Stimulated activated CD4-positive, alpha-beta T cell treated with anti-CD3 and anti-CD28 coated beads, Interleukin-4, amount 100 ng/mL, for 24 hours (primary cell): ENCODE measurements around the gene FASTKD1.
A peak's percentile ranks its signal among the peaks of the same experiment; 100 is the strongest.
"Not testable (repeated sequence)": the region's sequence is repeated elsewhere in the genome, so short reads cannot be mapped to it uniquely, and the experiment has no call there.

Experiments used
- DNase-seq: peaks from one replicate; pipeline ENCODE4 v3.0.0-alpha.2; 2020

FASTKD1 gene, protein sequence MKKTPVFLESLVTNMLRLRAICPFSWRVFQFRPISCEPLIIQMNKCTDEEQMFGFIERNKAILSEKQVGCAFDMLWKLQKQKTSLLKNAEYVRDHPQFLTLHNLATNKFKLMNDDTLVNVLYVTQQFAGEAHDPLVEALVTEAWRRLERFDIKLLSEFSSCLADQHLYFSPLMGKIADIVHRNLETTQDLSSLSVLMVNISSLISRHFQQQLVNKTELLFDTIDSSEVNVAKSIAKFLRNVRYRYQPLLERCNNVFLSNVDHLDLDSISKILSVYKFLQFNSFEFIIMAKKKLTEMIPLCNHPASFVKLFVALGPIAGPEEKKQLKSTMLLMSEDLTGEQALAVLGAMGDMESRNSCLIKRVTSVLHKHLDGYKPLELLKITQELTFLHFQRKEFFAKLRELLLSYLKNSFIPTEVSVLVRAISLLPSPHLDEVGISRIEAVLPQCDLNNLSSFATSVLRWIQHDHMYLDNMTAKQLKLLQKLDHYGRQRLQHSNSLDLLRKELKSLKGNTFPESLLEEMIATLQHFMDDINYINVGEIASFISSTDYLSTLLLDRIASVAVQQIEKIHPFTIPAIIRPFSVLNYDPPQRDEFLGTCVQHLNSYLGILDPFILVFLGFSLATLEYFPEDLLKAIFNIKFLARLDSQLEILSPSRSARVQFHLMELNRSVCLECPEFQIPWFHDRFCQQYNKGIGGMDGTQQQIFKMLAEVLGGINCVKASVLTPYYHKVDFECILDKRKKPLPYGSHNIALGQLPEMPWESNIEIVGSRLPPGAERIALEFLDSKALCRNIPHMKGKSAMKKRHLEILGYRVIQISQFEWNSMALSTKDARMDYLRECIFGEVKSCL

DNA sequence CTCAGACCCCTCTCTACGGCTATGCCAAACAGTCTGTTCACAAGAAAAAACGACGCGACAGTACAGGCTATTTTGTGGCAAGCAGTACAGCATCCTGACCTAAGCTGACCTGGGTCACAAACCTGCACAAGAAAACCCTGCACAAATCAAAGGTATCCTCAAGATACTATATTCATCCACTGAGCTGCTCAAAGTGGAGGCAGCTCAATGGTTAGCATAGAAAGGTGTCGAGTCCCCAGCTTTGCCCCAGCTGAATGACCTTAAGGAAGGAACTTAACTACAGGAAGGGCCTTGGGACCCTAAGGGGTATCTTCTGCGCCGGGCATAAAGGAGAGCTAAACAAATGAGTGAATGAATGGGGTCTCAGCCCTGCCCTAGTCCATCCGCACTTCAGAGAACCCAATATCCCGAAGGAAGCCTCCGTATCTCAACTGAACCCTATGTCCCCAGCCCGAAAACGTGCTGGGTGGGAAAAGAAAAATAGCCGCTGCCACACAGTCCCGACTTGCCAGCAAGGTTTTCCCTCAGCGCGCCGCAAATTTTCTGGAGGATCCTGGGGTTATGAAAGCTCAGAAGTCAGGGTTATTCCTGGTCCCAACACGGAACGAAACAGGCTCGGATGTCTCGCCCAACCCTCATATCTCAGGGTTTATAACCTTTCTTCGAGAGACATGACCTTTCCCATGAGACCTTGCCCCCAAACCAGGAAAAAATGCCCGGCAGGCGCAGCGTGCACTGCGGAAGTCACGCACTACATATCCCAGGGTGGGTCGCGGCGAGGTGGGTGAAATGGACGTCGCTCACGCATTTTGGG is at the start of gene FASTKD1:
Gene FASTKD1, minus strand, starts transcription at position 706 of the 814 bp plus-strand sequence. CDS start 1,836 bp downstream, outside the sequence.
- DNase-seq = peak; percentile 90

GRCh38 chr2:169623235-169623634 is 49.6 kb upstream of the FASTKD1 start:
- no peak for DNase-seq

GRCh38 chr2:169620509-169620908 is 46.8 kb upstream of the FASTKD1 start:
- DNase-seq = no peak

- DNase-seq = no peak
Measured at GRCh38 chr2:169619946-169620345, 46.3 kb upstream of the FASTKD1 start.

DNA sequence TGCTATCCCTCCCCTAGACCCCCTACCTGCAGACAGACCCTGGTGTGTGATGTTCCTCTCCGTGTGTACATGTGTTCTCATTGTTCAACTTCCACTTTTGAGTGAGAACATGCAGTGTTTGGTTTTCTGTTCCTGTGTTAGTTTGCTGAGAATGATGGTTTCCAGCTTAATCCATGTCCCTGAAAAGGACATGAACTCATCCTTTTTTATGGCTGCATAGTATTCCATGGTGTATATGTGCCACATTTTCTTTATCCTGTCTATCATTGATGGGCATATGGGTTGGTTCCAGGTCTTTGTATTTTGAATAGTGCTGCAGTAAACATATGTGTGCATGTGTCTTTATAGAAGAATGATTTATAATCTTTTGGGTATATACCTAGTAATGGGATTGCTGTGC is 42.3 kb upstream of the FASTKD1 start:
- DNase-seq = not testable (repeated sequence)

GRCh38 chr2:169613876-169614275 is 40.2 kb upstream of the FASTKD1 start:
- no peak for DNase-seq

DNA sequence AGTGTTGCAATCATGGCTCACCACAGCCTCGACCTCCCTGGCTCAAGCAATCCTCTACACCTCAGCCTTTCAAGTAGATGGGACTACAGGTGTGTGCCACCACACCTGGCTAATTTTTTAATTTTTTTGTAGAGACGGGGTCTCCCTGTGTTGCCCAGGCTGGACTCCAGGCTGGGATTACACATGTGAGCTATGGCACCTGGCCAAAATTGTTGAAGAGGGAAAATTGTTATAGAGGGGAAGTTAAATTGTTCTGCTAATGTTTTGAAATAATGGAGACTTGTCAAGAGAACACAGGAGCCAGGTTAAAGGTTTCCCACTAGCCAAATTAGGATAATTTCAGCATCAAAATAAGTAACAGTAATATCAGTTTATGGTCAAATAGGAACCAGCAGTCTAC is 35.6 kb upstream of the FASTKD1 start:
- no peak for DNase-seq

DNA sequence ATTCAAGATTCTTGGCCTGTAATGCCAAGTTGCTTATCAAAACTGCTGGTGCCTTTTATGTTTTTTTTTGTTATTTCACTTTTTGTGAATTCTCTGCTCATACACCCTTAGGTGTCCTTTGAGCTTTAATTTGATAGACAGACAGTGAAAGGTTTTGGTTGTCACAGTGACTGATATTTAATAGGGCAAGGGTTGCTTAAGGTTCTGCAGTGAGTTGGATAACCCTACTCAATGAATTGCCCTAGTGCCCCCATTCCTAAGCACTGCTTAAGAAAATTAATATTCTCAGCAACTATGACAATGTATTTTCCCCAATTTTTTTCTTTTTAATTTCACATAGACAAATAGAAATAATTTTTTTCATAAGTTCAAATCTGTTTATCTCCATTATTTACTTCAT is 25.9 kb upstream of the FASTKD1 start:
- no peak for DNase-seq

- no peak for DNase-seq
Measured at GRCh38 chr2:169598982-169599381, 25.3 kb upstream of the FASTKD1 start.

DNA sequence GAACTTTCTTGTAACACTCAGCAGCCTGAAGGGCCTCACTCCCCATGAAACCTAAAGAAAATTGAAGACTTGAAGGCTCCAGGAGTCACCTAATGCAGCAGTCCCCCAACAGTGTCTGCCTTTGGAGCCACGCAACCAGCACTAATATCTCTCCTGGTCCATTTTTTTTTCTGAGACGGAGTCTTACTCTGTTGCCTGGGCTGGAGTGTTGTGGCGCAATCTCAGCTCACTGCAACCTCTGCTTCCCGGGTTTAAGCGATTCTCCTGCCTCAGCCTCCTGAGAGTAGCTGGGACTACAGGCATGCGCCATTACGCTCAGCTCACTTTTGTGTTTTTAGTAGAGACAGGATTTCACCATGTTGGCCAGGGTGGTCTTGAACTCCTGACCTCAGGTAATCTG is 22.9 kb upstream of the FASTKD1 start:
- not testable (repeated sequence) for DNase-seq

- DNase-seq = no peak
Measured at GRCh38 chr2:169590804-169591203, 17.1 kb upstream of the FASTKD1 start.

DNA sequence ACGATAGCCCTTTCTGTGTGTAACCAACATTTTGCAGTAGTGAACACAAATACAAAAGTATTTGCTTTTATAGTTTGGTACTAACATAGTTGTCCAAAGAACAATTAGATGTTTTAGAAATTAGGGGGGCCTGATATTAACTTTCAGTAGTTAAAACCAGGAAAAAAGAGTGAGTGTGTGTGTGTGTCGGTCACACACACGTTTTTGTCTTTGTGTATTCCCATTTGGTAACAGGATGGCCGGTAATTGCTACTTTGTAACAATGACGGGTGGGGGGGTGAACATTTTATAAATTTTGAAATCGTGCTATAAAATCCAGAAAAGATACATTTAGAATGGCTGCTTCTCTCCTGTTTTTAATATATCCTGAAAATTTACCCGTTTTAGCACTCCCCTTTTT is 12.0 kb upstream of the FASTKD1 start:
- DNase-seq = no peak

DNA sequence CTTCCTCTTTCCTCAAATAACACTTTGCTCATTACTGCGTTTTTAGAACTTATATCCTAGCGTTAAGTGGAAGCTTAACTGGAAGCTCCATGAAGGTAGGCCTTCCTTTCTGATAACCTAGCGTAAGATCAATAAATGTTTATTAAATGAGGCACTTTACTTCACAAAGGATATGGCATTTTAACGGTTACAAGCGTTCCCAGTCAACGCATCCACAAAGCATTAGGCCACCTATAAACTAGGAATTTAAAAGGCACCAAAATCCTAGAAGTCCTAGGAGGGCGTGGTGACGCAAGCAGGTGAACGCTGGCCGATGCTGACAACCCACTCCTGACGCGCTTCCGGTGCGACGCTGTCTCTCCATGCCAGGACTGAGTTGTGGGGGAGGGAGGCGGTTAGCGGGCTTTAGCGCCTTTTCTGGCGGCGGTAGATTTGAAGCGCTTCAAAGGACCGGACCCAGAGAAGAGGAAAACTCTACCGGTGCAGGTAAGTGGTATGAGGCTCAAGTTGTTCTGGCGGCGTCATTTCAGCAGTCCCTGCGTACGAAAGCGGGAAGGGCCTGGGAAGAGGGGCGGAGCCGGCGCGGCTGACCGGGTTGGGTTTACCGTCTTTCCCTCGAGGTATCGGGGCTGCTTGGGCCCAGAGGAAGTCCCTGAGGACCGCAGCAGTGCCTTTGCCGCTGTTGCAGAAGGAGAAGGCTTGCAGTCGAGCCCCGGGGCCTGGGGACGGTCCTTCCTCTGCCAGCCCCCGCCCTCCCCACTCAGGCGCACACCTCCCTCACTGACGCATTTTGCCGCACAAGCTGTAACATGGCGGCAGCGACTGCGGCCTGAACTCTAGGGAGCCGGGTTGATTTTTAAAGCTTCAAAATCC is 10.6 kb upstream of the FASTKD1 start, which contains the start of gene PPIG:
Gene PPIG, plus strand, starts transcription at position 347 of the 873 bp plus-strand sequence. CDS start 19,691 bp downstream, outside the sequence.
- DNase-seq = peak; percentile 88

DNA sequence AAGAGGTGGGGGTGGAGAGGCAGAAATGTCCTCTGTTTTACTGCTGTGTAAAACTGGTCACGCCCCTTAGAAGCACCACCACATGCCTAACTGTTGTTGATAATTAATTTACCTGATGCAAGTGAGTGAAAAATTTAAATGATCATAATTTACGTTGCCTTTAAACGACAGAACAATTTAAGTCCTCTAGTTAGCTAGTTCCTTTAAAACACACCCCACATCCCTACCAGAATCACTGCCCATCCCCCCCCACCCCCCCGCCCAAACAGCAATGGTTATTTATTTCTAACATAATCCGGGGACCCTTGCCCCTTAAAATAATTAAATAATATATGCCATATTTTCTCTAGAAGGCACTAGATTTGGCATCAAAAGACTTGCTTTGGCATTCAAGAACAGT is 9.9 kb upstream of the FASTKD1 start:
- no peak for DNase-seq

DNA sequence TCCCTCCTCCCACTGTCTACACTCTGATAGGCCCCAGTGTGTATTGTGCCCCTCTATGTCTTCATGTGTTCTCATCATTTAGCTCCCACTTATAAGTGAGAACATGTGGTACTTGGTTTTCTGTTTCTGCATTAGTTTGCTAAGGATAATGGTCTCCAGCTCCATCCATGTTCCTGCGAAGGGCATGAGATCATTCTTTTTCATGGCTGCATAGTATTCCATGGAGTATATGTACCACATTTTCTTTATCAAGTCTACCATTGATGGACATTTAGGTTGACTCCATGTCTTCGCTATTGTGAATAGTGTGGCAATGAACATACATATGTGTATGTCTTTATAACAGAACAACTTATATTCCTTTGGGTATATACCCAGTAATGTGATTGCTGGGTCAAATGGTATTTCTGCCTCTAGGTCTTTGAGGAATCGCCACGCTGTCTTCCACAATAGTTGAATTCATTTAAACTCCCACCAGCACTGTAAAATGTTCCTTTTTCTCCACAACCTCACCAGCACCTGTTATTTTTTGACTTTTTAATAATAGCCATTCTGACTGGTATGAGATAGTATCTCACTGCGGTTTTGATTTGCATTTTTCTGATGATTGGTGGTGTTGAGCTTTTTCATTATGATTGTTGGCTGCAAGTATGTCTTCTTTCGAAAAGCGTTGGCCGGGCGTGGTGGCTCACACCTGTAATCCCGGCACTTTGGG is 9.0 kb upstream of the FASTKD1 start:
- not testable (repeated sequence) for DNase-seq

DNA sequence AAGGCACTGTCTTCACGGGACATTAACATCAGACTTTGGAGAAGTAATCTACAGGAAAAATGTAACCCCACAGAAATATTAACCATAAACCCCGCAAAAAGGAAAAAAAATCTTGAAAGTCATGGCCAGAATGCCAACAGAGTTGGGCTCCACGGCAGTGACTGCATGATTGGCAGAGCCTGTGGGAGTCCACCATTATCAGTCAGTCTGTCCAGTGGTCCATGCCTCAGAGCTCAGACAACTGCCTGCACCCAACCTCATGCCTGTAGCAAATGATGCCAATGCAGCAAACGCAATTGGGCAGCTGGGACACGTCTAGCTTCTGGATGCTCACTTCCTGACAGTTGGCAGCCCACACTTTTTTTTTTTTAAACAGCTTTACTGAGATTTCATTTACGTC is 5.4 kb upstream of the FASTKD1 start:
- no peak for DNase-seq

DNA sequence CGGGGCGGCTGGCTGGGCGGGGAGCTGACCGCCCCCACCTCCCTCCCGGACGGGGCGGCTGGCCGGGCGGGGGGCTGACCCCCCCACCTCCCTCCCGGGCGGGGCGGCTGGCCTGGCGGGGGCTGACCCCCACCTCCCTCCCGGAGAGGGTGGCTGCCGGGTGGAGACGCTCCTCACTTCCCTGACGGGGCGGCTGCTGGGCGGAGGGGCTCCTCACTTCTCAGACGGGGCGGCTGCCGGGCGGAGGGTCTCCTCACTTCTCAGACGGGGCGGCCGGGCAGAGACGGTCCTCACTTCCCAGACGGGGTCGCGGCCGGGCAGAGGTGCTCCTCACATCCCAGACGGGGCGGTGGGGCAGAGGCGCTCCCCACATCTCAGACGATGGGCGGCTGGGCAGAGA is 1.6 kb upstream of the FASTKD1 start:
- not testable (repeated sequence) for DNase-seq

DNA sequence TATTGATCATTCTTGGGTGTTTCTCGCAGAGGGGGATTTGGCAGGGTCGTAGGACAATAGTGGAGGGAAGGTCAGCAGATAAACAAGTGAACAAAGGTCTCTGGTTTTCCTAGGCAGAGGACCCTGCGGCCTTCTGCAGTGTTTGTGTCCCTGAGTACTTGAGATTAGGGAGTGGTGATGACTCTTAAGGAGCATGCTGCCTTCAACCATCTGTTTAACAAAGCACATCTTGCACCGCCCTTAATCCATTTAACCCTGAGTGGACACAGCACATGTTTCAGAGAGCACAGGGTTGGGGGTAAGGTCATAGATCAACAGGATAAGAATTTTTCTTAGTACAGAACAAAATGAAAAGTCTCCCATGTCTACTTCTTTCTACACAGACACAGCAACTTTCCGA is 874 bp upstream of the FASTKD1 start:
- not testable (repeated sequence) for DNase-seq

DNA sequence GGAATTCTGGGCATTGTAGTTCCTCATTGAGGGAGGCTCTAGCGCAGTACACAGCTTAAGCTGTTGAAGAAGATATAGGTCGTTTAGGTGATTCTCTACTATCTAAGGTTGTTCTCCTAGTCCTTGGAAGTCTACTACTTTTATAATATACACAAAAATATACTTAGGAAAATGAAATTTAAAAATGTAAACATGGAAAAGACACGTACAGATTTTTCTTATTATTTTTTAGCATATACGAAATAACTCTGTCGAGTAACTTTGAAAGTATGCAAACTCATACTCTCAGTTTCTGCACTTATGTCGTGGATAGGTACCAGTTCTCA is 272 bp upstream of the FASTKD1 start:
- DNase-seq = no peak

GRCh38 chr2:169572821-169573159 is 875 bp downstream of the FASTKD1 start:
- DNase-seq = no peak

- no peak for DNase-seq
Measured at GRCh38 chr2:169572189-169572588, 1.5 kb downstream of the FASTKD1 start.

GRCh38 chr2:169571571-169571970 is 2.1 kb downstream of the FASTKD1 start:
- no peak for DNase-seq
